Stomach smooth muscle (tissue), 2 donors: ENCODE measurements around the gene RFX3.

Experiments
- H3K27ac ChIP-seq: one replicate; pipeline ENCODE4 v1.7.0; 2013; ENCODE audit warnings: mild to moderate bottlenecking, low read length, inconsistent platforms
- H3K27me3 ChIP-seq, 2 donors: one replicate each; pipeline ENCODE4 v1.7.0; 2013; ENCODE audit warnings: low read length in 2 of 2; ENCODE audit not compliant: insufficient read depth in 2 of 2, control insufficient read depth in 1 of 2
- H3K36me3 ChIP-seq, 2 donors: one replicate each; pipeline ENCODE4 v1.7.0; 2013; ENCODE audit warnings: low read length in 2 of 2; ENCODE audit not compliant: control insufficient read depth in 2 of 2, insufficient read depth in 2 of 2
- H3K4me1 ChIP-seq: one replicate; pipeline ENCODE4 v1.7.0; 2013; ENCODE audit warnings: low read length; ENCODE audit not compliant: control insufficient read depth, insufficient read depth
- H3K4me3 ChIP-seq, 2 donors: one replicate each; pipeline ENCODE4 v1.7.0; 2013; ENCODE audit warnings: low read length in 2 of 2
- H3K9ac ChIP-seq, 2 donors: one replicate each; pipeline ENCODE4 v1.7.0; 2013; ENCODE audit warnings: low read length in 2 of 2, mild to moderate bottlenecking in 1 of 2
- H3K9me3 ChIP-seq, 2 donors: one replicate each; pipeline ENCODE4 v1.7.0; 2013; ENCODE audit warnings: low read length in 2 of 2; ENCODE audit not compliant: control insufficient read depth in 2 of 2
- donor health status: healthy.
- donor health status: Pancreatic carcinoma.

The RFX3 gene

DNA sequence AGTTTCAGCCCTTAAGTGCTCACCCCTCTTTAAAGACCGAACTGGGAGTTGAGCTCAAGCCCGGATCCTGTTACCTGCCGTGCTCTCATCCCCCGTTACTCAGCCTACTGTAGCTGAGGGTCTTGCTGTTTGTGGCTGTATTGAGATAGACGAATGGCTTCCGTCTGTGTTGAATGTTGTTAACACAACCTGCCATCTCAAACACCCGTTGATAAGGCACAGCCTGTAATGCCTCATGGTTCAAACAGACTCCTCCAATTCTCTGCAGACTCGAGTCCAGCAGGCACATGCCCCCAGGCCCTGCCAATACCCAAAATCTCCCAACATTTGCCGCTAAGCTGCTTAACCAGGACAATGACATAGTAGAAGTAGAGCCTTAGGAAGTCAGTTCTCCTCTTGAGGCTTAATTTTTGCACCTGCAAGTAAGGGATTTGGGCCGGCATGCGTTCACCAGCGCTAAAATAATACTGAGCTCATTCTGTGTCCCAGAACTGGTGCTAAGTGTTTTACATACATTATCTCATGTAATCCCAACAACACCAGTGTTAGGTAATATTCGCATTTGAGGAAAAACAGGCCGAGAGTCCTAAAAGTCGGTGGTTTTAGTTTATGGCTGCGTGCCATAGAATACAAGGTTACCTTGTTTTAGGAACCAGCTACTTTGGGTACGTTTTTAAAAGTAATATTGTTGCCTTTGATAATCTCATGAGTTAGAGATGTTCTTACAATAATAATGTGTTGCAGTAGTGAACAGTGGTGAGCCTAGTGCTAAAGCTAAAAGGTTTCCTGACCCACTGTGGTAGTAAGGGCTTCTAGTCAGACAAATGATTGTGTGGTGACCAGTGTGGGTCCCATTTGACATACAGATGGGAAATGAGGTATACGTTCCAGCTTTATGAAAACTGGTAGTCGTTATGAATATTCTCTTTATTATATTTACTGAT, 1.5 kb upstream of the RFX3 start:
- peak overlapping the region; percentile 66 to 96 for H3K4me3 ChIP-seq
- H3K9ac ChIP-seq = peak overlapping the region; percentile 96 to 100
- H3K9me3 ChIP-seq = no peaks in the 10 kb centered on the region
- no peaks in the 10 kb centered on the region for H3K36me3 ChIP-seq
- H3K4me1 ChIP-seq = peaks cover 7% of the 10 kb centered on the region
- no peaks in the 10 kb centered on the region for H3K27me3 ChIP-seq
- H3K27ac ChIP-seq = peak overlapping the region; percentile 100

DNA sequence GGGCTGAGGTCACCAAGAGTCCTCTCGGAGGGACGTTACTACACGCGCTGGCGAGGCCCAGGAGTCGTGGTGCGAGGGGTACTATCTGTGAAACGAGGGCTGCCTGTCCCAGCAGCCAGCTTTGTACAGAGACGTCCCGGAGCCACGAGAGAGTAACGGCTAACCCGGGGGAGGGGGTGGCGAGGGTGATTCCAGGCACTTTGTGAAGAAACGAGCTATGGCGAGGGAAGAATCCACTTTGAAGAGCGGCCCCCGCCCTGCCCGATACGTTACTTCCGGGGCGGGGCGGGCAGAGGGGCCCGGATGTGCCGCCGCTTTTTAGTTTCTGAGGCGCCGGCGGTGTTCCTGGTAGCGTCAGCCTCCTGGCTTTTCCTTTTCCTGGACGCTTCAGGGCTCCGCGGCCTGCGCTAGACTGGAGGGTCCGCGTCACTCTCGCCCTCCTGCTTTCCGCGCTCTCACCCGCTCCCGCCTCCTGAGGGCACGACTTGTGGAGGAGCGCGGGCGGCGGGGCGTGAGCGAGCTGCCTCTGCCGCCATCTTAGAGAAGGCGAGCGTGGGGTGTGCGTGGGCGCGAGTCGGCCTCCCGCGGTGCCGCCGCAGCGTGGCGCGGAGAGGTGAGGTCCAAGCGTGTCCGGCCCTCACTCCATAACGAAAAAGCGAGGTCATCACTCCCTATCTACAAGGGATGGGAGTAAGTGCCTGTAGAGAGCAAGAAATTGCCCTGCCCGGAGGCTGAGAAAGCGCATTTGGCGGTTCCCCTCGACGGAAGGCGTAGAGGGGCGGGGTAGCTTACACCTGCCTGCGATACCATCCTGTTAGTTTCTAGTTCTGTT, 580 bp upstream of the RFX3 start:
- H3K4me3 ChIP-seq = peak overlapping the region; percentile 66 to 96
- peak overlapping the region; percentile 96 to 100 for H3K9ac ChIP-seq
- peaks cover 7% of the 10 kb centered on the region for H3K4me1 ChIP-seq
- H3K27me3 ChIP-seq = no peaks in the 10 kb centered on the region
- no peaks in the 10 kb centered on the region for H3K9me3 ChIP-seq
- H3K36me3 ChIP-seq = no peaks in the 10 kb centered on the region
- peak overlapping the region; percentile 100 for H3K27ac ChIP-seq

DNA sequence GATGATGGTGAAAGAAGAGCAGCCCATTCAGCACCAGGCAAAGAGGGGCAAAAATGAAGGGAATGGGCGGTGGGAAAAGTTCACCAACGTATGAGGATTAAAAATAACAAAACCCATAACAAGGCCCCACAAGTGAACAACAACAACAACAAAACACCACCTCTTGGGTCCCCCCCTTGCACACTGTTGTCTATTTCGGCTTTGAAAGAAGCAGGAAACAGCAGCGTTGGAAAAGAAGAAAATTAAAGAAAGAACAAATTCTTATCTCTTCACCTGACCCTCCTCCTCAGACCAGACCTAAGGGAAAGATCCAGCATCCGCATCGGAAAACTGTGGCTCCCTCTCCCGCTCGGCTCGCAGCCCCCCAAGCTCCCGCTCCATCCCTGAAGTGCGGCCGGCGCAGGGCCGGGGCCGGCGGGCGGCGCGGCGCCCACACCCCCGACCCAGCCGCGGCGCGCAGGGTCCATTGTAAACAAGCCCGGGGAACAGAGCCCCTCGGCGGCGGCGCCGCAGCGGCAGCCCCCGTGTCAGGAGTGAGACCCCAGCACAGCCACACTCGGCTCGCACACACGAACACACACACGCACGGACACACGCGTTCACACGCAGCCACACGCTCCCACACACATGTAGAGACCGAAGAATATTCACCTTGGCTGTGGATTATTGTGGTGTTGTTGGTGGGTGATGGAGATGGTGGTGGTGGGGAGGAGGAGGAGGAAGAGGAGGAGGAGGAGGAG, 535 bp downstream of the RFX3 start:
- Histone ChIP-seq H3K9ac (peak overlapping the region; percentile 80 to 96), H3K4me3 (peak overlapping the region; percentile 66 to 96), H3K27me3 (no peaks in the 10 kb centered on the region), H3K36me3 (no peaks in the 10 kb centered on the region), H3K4me1 (peaks cover 7% of the 10 kb centered on the region), H3K9me3 (no peaks in the 10 kb centered on the region), H3K27ac (peak overlapping the region; percentile 100)

DNA sequence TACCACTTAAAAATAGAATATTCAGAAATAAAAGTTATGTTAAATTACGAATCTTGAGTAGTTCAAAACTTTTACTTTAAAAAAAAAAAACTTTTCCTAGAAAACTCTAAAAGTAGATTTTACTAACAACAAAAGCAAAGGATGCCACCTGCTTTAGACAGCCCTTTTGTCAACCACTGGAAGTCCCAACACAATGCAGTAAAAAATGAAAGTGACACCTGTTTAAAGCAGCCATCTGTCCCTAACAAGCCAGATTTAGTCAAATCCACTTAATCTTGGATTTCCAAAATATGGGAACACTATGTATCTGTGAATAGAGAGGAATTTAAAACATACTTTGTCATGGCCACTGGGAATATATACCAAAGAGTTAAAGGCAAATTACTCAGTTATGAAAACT, 3.8 kb downstream of the RFX3 start:
- H3K9ac ChIP-seq = no peak overlapping the region
- H3K4me3 ChIP-seq = no peak overlapping the region
- no peaks in the 10 kb centered on the region for H3K4me1 ChIP-seq
- H3K27ac ChIP-seq = no peak overlapping the region
- no peaks in the 10 kb centered on the region for H3K9me3 ChIP-seq
- no peaks in the 10 kb centered on the region for H3K27me3 ChIP-seq
- no peaks in the 10 kb centered on the region for H3K36me3 ChIP-seq

DNA sequence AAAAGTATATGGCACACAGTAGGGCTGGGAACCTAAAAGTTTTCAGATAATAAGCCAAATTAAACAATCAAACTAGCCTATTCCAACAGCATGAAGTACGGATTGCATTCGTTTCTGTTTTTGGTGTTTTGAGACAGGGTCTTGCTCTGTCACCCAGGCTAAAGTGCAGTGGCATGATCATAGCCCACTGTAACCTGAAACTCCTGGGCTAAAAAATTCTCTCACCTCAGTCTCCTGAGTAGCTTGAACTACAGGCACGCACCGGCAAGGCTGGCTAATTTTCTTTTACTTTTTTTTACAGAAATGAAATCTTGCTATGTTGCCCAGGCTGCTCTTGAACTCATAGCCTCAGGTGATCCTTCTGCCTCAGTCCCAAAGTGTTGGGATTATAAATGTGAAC, 5.2 kb downstream of the RFX3 start:
- H3K4me1 ChIP-seq = no peaks in the 10 kb centered on the region
- no peak overlapping the region for H3K4me3 ChIP-seq
- H3K27me3 ChIP-seq = no peaks in the 10 kb centered on the region
- H3K36me3 ChIP-seq = no peaks in the 10 kb centered on the region
- no peak overlapping the region for H3K27ac ChIP-seq
- H3K9me3 ChIP-seq = no peaks in the 10 kb centered on the region
- no peak overlapping the region for H3K9ac ChIP-seq

DNA sequence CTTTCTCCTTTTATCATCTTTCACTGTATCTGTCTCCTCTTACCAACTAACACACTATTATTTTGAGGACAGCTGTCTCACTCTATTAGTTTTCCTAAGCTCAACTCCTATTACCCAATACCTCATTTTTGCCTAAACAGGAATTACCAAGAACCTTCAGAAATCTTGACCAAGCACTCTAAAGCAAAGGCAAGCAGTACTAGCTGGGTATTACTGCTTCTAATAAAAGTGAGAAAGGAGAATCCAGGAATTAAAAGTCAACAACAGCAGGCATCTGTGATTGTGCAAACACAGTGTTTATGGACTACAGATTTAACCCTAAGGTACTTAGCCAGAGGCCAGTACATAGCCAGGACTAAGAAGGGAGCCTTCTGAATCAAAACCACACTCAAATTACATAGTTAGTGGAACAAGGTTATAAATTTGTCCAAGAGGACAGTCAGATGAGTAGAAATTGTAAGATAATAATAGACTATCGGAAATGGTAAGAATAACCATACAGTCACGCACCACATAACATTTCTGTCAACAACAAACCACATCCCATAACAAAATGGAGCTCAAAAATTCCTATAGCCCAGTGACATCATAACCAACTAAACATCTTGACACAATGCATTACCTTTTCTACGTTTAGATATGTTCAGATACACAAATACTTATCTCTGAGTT, 8.3 kb downstream of the RFX3 start:
- no peak overlapping the region for H3K27ac ChIP-seq
- no peak overlapping the region for H3K9ac ChIP-seq
- H3K36me3 ChIP-seq = no peaks in the 10 kb centered on the region
- no peak overlapping the region for H3K4me3 ChIP-seq
- H3K9me3 ChIP-seq = no peaks in the 10 kb centered on the region
- H3K4me1 ChIP-seq = no peaks in the 10 kb centered on the region
- no peaks in the 10 kb centered on the region for H3K27me3 ChIP-seq

DNA sequence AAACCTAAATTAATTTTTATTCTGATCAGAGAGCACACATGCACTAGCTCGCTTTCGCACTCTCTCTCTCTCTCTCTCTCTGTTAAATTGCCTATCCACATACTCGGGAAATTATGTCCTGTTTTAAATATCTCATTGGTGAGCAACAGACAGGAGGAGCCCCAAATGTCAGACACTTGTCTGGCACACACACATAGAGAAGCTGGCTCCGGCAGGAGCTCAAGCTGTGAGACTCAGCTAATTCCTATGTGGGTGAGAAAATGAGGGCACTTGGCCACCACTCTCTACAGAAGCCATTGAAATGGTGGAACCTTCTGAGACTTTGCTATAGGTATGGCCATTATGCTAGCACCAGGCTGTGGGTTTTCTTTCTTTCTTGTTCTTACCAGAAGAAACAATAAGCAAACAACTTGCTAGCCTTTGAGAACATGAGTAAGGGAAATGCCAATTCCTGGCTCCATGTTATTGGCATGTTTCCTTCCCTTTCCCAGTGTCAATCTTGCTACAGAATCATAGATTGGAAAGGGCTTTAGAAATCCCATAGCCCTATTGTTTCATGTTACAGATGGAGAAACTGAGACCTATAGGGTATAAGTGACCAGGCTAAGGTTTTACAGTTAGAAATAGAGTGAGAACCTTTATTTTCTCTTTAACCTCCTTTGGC, 9.0 kb downstream of the RFX3 start:
- H3K27ac ChIP-seq = no peak overlapping the region
- H3K27me3 ChIP-seq = no peaks in the 10 kb centered on the region
- no peaks in the 10 kb centered on the region for H3K9me3 ChIP-seq
- H3K9ac ChIP-seq = no peak overlapping the region
- H3K4me1 ChIP-seq = no peaks in the 10 kb centered on the region
- H3K4me3 ChIP-seq = no peak overlapping the region
- H3K36me3 ChIP-seq = no peaks in the 10 kb centered on the region

DNA sequence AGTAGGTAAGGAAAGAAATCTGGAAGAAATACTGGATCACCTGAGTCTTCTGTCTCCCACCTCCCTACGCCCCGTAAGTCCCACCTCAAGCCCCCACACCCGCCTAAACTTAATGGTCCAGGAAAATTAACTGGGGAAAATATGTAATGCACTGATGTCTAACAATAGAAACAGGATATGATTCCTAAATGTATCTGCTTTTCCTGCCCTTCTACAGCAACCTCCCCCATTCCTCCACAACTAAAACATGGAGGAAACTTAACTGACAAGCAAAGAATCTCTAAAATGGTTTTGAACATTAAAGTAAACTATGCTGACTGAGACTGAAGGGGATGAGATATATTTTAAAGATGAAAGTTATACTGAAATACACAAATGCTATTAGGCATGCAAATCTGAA, 10.4 kb downstream of the RFX3 start:
- H3K9ac ChIP-seq = no peak overlapping the region
- no peaks in the 10 kb centered on the region for H3K36me3 ChIP-seq
- no peaks in the 10 kb centered on the region for H3K27me3 ChIP-seq
- H3K9me3 ChIP-seq = no peaks in the 10 kb centered on the region
- H3K4me1 ChIP-seq = no peaks in the 10 kb centered on the region
- no peak overlapping the region for H3K4me3 ChIP-seq
- H3K27ac ChIP-seq = no peak overlapping the region

DNA sequence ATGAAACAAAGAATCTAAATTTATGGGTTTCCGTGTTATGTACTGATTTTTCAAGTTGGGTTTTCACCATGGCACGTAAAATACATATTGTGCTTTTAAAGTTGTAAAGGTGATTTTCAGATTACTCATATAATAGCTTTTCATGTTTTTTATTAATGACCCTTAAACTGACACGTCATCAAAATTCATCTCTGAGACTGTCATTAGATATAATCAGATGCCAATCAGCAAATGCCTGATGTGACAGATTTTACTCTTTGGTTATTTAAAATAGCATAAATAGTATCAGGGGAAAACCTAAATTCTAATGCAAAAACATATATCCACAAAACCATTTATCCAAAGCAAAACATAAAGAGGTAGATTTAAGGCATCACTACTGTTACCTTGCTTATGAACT, 11.0 kb downstream of the RFX3 start:
- Histone ChIP-seq H3K36me3 (no peaks in the 10 kb centered on the region), H3K9me3 (no peaks in the 10 kb centered on the region), H3K27me3 (no peaks in the 10 kb centered on the region), H3K4me1 (no peaks in the 10 kb centered on the region), H3K4me3 (no peak overlapping the region), H3K27ac (no peak overlapping the region), H3K9ac (no peak overlapping the region)
